H1 (cell line): Measurements from ENCODE around the gene ST6GALNAC2. TPM values are rescaled to one million over a fixed set of nuclear protein-coding genes. Genes with fewer than 3 reads are reported as not detected.

Experiments
- CHD7 ChIP-seq: fragments of 300-600 bp; sonication (generic); IDR thresholded peaks from 2 replicates; pipeline ENCODE4 v1.7.1; 2012; ENCODE audit warnings: low read length, moderate library complexity, mild to moderate bottlenecking, inconsistent platforms; ENCODE audit not compliant: insufficient replicate concordance
- GABPA ChIP-seq: IDR thresholded peaks from 2 replicates; pipeline ENCODE4 v1.6.1; 2011; ENCODE audit warnings: mild to moderate bottlenecking, low read length, moderate library complexity, borderline replicate concordance; ENCODE audit not compliant: insufficient read depth
- POLR2A ChIP-seq, 2 experiments: IDR thresholded peaks; 1 replicate in 1 of 2; 2 replicates in 1 of 2; pipeline ENCODE4 v1.6.1; 2011; ENCODE audit warnings: low read depth in 2 of 2, low read length in 2 of 2, mild to moderate bottlenecking in 2 of 2; ENCODE audit errors: control extremely low read depth in 1 of 2
- SIN3A ChIP-seq, 2 experiments: IDR thresholded peaks in 1 of 2; conservative IDR thresholded peaks in 1 of 2; 2 replicates each; pipeline ENCODE4 v1.6.1; 2011 to 2012; ENCODE audit warnings: low read length in 2 of 2, improper control_type of control experiment in 1 of 2, low read depth in 1 of 2, mild to moderate bottlenecking in 1 of 2
- TCF12 ChIP-seq: IDR thresholded peaks from 2 replicates; pipeline ENCODE4 v1.6.1; 2011; ENCODE audit warnings: low read depth, mild to moderate bottlenecking, low read length
- polyA plus RNA-seq, 7 experiments: library from polyadenylated mRNA; depleted of rRNA in 3 of 7; stranded (reverse) in 5 of 7; unstranded in 2 of 7; fragments of >200 nt in 5 of 7; fragments of 200-250 nt in 2 of 7; gene quantifications; 1 replicate in 5 of 7; 2 replicates in 1 of 7; 4 replicates in 1 of 7; pipeline versions ENCODE4 v1.2.1 to v1.2.3, GENCODE V29; 2011 to 2013; ENCODE audit warnings: missing spikeins in 2 of 7, mixed read lengths in 2 of 7
- total RNA-seq: library from RNA; stranded (reverse); fragmentation: NEBNext Ultra II Directional; extraction: Animal tissue kit (Norgen Biotek cat#: 25700); gene quantifications from 2 replicates; pipeline ENCODE4 v1.2.1, GENCODE V29; 2021

Gene ST6GALNAC2
- total and polyA plus RNA-seq, 2 of the 8 experiments (the other 6 are each of a cell fraction or from before 2014, with no cell fraction given) = 0.09 TPM; not detected in 1

GRCh38 chr17:76535788-76536510 is 49.7 kb downstream of the ST6GALNAC2 start (continued):
- TF ChIP-seq GABPA (no peak), POLR2A (IDR thresholded peaks at IDR 0.05; ENCODE audit: control extremely low read depth in 1 of 2, low read depth in 2 of 2, low read length in 2 of 2) (no peak), CHD7 (no peak), TCF12 (no peak), SIN3A (conservative IDR thresholded peaks at IDR 0.05 in 1 of 2, IDR thresholded peaks at IDR 0.05 in 1 of 2; ENCODE audit: low read depth in 1 of 2, low read length in 2 of 2) (no peak)
- TF ChIP-seq, all 59 proteins: peak for 0
